Mesothelial cell of epicardium (in vitro differentiated cells): ENCODE data around the gene TTK. TPM values are rescaled to one million over a fixed set of nuclear protein-coding genes. Genes with fewer than 3 reads are reported as not detected.

Source experiments
- DNase-seq, 2 experiments: peaks; one replicate each; pipeline ENCODE4 v3.0.0; 2021; ENCODE audit warnings: low spot score in 2 of 2; ENCODE audit not compliant: unreplicated experiment in 2 of 2
- H3K27ac Mint-ChIP-seq: 2 replicates; pipeline ENCODE4 v1.8.0; 2021; ENCODE audit warnings: mixed read lengths
- H3K27me3 Mint-ChIP-seq: 2 replicates; pipeline ENCODE4 v1.8.0; 2021; ENCODE audit warnings: low read depth, mixed read lengths
- H3K36me3 Mint-ChIP-seq: 2 replicates; pipeline ENCODE4 v1.8.0; 2021; ENCODE audit warnings: mixed read lengths
- H3K4me1 Mint-ChIP-seq: 2 replicates; pipeline ENCODE4 v1.8.0; 2021; ENCODE audit warnings: mixed read lengths
- H3K4me3 Mint-ChIP-seq: 2 replicates; pipeline ENCODE4 v1.8.0; 2021; ENCODE audit warnings: mild to moderate bottlenecking, moderate library complexity, mixed read lengths
- H3K9me3 Mint-ChIP-seq: 2 replicates; pipeline ENCODE4 v1.8.0; 2021; ENCODE audit warnings: mixed read lengths
- CTCF ChIP-seq: fragments of 200-600 bp; sonication (generic); IDR thresholded peaks from one replicate; pipeline ENCODE4 v1.5.0; 2021; ENCODE audit warnings: antibody characterized with exemption; ENCODE audit not compliant: unreplicated experiment
- total RNA-seq: library from RNA; stranded (reverse); gene quantifications from 3 replicates; pipeline ENCODE4 v1.2.1, GENCODE V29; 2021

The TTK gene
- 12.0 to 13.5 TPM (median 12.1 TPM) in 3 replicates for total RNA-seq

DNA sequence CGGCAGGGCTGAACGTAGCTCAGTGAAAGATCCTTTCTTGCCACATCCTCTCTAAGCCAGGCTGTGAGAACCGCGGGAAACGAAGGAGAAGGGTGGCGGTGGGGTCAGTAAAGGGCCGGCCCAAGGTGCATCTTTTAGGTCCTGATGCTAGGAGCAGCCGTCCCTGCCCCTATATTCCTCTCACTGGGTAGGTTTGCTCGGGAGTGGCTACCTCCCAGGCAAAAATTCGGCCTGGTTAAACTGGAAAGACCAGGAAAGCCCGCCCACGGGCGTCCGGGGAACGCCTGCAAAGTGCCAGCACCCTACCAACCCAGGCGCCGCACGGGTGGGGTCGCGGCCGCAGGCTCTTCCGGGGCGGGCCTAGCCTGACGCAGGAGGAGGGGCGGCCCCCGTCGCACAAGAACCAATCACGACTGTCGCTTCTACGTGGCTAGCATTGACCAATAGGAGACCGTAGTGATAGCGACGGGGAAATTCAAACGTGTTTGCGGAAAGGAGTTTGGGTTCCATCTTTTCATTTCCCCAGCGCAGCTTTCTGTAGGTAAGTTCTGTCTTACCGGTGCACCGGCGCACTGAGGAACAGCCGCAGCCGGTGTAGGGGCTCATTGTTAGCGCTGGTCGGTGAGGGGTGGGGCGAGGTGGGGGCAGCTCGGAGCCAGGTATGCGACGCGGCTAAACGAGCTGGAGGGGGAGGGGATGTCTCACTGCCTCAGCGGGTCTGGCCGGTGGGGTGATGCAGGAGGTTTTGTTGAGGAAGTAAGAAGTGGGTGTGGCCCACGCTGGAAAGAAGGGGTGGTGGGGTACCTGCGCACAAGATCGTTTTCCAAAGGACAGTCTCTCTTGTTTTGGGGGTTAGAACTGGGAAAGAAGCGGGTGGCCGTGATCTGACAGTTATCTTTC, at the start of gene TTK:
TTK (plus strand) TSS at position 477 of the 900 bp plus-strand sequence. CDS start 1,195 bp downstream, outside the sequence.
- no peak for TF ChIP-seq CTCF
- Mint-ChIP-seq H3K27me3 (peaks cover 1% of the 10 kb centered on the region), H3K4me1 (peaks cover 23% of the 10 kb centered on the region)

GRCh38 chr6:79954849-79955248, 49.6 kb upstream of the TTK start:
- Mint-ChIP-seq H3K9me3 (peaks cover 6% of the 10 kb centered on the region), H3K27me3 (peaks cover 2% of the 10 kb centered on the region)

More for the DNA sequence above, at the start of gene TTK:
- peak within 1 kb of the TSS; percentile 95 for H3K27ac Mint-ChIP-seq
- H3K9me3 Mint-ChIP-seq = no peaks in the 10 kb centered on the region
- H3K4me3 Mint-ChIP-seq = peak within 1 kb of the TSS; percentile 86
- no peaks in the 10 kb centered on the region for H3K36me3 Mint-ChIP-seq
- DNase-seq = peak; percentile 81 to 89

DNA sequence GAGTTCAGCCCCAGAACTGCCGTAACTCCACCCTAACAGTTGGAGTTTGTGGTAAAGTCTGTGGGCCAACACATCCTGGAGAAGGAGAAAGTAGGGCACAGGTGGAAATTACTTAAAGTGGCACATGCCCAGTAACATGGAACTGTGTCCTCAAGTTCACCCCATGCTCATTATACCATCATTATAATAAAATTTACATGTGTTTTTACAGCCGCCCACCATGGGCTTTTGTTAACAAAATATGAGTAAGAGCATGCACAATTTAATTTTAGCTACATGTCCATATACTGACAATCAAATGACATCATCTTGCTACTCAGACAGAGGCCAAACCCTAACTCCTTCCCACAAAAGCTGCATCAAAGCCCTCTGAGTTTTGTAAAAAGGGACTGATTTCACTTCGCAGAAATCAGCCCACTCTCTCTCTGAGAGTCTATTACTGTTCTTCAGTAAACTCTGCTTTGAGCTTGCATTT, 39.8 kb upstream of the TTK start:
- H3K9me3 Mint-ChIP-seq = peaks cover 53% of the 10 kb centered on the region

More at GRCh38 chr6:79954849-79955248, 49.6 kb upstream of the TTK start:
- Mint-ChIP-seq H3K27ac (no peak overlapping the region), H3K36me3 (no peaks in the 10 kb centered on the region), H3K4me1 (no peaks in the 10 kb centered on the region), H3K4me3 (no peak overlapping the region)
- DNase-seq = no peak
- TF ChIP-seq CTCF = no peak

DNA sequence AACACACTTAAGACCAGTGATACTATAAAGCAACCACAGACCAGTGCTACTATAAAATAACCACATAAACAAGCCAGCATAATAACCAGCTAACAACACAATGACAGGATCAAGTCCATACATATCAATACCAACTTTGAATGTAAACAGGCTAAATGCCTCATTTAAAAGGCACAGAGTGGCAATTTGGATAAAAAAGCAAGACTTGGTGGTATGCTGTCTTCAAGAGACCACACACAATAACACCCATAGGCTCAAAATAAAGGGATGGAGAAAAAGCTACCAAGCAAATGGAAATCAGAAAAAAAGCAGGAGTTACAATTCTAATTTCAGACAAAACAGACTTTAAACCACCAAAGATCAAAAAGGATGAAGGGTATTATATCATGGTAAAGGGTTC, 37.3 kb upstream of the TTK start:
- no peak overlapping the region for H3K4me3 Mint-ChIP-seq
- no peak for TF ChIP-seq CTCF
- no peak for DNase-seq
- no peaks in the 10 kb centered on the region for H3K36me3 Mint-ChIP-seq
- H3K27me3 Mint-ChIP-seq = no peaks in the 10 kb centered on the region
- H3K9me3 Mint-ChIP-seq = peaks cover 60% of the 10 kb centered on the region
- H3K27ac Mint-ChIP-seq = no peak overlapping the region
- H3K4me1 Mint-ChIP-seq = no peaks in the 10 kb centered on the region

More for the DNA sequence above, 39.8 kb upstream of the TTK start:
- H3K4me3 Mint-ChIP-seq = no peak overlapping the region
- TF ChIP-seq CTCF = no peak
- no peaks in the 10 kb centered on the region for H3K4me1 Mint-ChIP-seq
- H3K27ac Mint-ChIP-seq = no peak overlapping the region
- DNase-seq = no peak
- no peaks in the 10 kb centered on the region for H3K36me3 Mint-ChIP-seq
- no peaks in the 10 kb centered on the region for H3K27me3 Mint-ChIP-seq

GRCh38 chr6:79969784-79970183, 34.7 kb upstream of the TTK start:
- H3K4me1 Mint-ChIP-seq = no peaks in the 10 kb centered on the region
- no peak for TF ChIP-seq CTCF
- no peak for DNase-seq
- no peak overlapping the region for H3K4me3 Mint-ChIP-seq
- no peak overlapping the region for H3K27ac Mint-ChIP-seq
- H3K9me3 Mint-ChIP-seq = peaks cover 47% of the 10 kb centered on the region
- H3K27me3 Mint-ChIP-seq = no peaks in the 10 kb centered on the region
- H3K36me3 Mint-ChIP-seq = no peaks in the 10 kb centered on the region
